Ramos (cell line): ENCODE measurements around the gene KRT40.
"Not testable (repeated sequence)": the region's sequence is repeated elsewhere in the genome, so short reads cannot be mapped to it uniquely, and the experiment has no call there.

Experiments
- in situ Hi-C: fragments of 300-500 bp; cut with MboI; formaldehyde crosslinking; loops from one replicate; pipeline ENCODE4 v1.14.3; 2022; ENCODE audit warnings: low sequenced_read_pairs; ENCODE audit not compliant: unreplicated experiment

Gene KRT40

GRCh38 chr17:40999563-40999962 is 15.4 kb upstream of the KRT40 start, which contains the start of gene KRTAP3-2:
Gene KRTAP3-2, minus strand, starts transcription at chr17:40999906. Its CDS starts 53 bp downstream, at chr17:40999853.
- in situ Hi-C loops, result not testable (repeated sequence)

- in situ Hi-C loops, result no loop called here
These were observed 13.2 kb upstream of the KRT40 start for GRCh38 chr17:40997361-40997760.

GRCh38 chr17:40996829-40997228 is 12.7 kb upstream of the KRT40 start:
- in situ Hi-C loops, result no loop called here

DNA sequence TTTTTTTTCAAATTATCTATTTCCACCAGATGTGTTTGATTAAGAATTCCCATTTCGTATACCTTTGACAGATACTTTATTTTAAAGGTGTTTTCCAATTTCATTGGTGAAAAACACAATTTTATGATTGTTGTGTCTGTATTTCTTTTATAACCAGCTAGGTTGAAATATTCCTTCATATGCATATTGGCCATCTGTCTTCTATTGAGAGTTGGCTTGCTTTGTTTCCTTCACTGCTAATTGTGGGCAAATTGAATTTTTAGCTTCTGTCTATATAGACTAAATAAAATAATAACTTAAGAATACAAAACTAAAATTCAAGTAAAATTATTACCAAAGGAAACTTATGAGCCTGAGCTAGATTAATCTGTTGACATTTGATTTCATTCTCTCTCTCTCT is 11.0 kb upstream of the KRT40 start:
- in situ Hi-C loops, result no loop called here

GRCh38 chr17:40993839-40994238 is 9.7 kb upstream of the KRT40 start, which contains the start of gene KRTAP3-3:
Gene KRTAP3-3, minus strand, starts transcription at chr17:40994164. Its CDS starts 67 bp downstream, at chr17:40994097.
- in situ Hi-C loops, result no loop called here

- in situ Hi-C loops, result no loop called here
These were observed 9.0 kb upstream of the KRT40 start for GRCh38 chr17:40993084-40993483.

GRCh38 chr17:40992666-40993065 is 8.5 kb upstream of the KRT40 start:
- in situ Hi-C loops, result no loop called here

DNA sequence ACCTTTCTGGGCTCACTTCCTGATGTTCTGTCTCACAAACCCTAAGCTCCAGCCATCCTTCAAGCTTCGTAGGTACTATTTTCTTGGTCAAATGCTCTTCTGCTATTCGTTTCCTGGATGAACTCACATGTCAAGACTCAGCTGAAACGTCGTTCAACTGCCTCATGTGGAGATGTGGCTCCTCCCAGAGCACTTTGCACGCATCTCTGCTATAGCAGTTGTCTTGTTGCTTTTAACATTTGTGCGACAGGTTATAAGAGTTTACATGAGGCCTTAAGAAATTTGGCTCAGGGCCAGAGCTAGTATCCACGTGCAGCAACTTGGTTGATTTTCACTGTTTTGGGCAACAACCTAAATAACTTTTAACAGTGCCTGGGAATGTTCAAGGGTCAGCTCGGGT is 2.8 kb upstream of the KRT40 start:
- in situ Hi-C loops, result no loop called here

DNA sequence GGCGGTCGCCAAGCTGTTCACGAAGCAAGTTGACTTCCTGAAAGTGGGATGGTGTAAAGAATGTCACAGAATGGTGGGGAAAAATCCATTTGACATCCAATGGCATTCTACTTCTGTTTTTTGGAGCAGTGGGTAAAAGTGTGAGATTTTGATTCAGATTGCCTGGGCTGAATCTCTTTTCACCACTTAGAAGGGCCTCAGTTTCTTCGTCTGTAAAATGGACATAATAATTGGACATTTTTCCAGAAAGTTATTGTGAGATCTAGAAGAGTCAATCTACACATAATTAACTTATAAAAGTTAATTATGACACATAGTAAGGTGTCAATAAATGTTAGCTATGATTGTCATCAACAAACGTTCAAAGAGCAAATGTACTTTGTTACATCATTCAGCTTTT is 3.0 kb downstream of the KRT40 start:
- in situ Hi-C loops, result no loop called here

DNA sequence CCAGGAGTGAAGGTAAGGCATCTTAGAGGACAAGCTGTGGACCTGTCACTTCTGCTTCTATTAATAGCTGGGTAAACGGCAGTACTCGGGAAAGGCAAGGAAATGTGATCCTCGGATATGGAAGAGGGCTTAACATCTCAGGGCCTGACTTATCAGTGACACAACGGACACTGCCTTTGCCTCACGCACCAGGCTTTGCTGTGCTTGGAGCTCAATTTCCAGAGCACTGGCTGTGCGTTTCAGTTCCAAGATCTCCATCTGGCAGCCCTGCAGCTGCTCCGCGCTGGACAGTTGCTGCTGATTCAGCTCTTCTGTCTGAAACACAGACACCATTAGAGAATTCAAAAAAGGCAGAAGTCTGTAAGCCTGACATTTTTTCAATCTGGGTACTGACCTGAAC is 3.5 kb downstream of the KRT40 start:
- in situ Hi-C loops, result no loop called here

GRCh38 chr17:40980117-40980516 is 4.0 kb downstream of the KRT40 start:
- in situ Hi-C loops, result no loop called here

DNA sequence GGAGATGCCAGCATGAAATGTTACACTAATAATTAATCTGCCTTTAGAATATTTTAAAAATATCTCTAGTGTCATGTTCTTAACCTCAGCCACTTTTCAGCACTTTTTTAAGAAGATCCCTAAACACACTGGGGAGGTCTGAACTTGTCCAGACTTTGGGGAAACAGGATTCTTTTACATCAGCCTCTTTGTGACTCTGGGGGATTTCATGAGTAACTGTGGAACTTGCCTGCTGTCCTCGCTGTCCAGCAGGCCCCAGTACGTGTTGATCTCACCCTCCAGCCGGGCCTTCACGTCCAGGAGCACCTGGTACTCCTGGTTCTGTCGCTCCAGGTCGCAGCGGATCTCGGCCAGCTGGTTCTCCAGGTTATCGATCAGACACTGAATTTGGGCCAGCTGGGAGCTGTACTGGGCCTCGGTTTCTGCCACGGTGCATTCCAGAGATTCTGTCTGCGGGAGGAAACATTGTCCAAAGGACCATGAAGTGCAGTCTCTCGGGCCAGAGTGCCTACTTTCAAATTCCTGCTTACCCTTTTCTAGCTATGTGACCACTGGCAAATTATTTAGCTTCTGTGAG is 5.5 kb downstream of the KRT40 start:
- in situ Hi-C loops, result no loop called here

DNA sequence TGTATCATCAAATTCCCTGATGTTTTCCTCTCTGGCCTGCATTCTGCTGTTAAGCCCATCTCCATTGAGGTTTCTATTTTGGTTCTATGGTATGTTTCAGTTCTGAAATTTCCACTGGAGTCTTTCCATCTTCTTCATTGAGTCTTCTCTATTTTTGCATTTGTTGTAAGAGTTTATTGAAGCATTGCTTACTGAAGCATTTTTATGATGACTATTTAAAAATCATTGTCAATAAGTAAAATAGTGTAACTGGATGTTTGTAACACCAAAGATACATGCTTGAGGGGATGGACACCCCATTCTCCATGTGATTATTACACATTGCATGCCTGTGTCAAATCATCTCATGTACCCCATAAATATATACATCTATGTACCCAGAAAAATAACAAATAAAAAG is 8.6 kb downstream of the KRT40 start:
- in situ Hi-C loops, result no loop called here

DNA sequence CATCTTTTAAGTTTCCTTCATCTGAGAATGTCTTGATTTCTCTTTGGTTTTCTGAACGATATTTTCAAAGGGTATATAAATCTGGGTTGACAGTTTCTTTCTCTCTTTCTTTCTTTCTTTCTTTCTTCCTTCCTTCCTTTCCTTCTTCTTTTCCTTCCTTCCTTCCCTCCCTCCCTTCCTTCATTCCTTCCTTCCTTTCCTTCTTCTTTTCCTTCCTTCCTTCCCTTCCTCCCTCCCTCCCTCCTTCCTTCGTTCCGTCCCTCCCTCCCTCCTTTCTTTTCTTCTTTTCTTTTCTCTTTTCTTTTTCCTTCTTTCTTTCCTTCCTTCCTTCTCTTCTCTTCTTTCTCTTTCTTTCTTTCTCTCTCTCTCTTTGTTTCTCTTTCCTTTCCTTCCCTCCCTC is 9.8 kb downstream of the KRT40 start:
- in situ Hi-C loops, result no loop called here

DNA sequence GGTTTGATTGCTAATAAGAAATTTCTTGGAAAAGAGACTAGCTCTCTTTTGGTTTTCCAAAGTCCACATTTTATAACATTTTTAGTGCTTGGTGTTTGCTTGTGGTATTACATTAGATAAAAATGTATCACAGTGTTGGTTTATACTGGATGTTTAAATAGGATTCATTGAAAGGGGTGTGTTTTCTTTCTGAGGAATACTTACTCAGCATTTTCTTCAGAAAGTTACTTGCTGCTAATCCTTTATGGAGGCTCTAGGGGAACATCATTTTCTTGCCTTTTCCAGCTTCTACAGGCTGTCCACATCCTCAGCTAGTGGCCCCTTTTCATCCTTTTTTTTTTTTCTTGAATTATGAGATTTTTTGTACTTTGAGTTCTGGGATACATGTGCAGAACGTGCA is 16.5 kb downstream of the KRT40 start:
- in situ Hi-C loops, result no loop called here

DNA sequence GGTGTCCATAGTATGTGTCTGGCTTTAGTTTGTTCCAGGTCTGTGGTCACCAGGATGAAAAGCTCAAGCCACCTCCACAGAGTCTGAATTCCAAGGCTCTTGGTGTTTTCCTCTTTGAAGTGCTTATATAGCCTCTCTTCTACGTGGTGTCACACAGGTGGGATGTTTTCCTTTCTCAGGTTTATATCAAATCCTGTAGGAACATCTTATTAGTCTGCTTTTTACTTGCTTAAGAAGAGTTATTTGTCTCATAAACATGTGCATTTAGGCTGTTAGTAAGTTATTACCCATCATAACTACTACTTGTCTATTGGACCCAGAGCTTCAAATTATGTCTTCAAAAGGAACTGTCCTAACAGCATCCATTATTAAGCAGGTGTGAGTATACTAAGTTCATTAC is 17.3 kb downstream of the KRT40 start, which contains the start of gene KRT39:
KRT39 (minus strand) TSS at position 101 of the 400 bp plus-strand sequence; CDS start at position 9, 92 bp downstream.
- in situ Hi-C loops, result no loop called here

DNA sequence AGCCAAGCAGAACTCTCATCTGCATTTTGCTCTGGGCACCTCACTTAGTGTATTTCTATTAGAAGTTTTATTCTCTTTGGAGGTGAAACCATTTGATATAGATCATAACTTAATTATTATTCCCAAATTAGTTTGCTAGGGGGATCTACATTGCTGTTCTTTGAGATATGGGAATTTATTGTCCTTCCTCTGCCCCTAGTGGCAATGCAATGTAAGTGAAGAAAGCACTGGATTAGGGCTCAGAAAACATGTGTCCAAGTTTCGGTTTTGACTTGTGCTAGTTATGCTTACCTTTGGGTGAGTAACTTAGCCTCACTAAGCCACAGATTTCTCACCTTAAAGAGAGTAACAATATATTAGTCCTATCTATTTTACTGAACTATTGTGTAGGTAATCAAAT is 20.3 kb downstream of the KRT40 start:
- in situ Hi-C loops, result no loop called here

DNA sequence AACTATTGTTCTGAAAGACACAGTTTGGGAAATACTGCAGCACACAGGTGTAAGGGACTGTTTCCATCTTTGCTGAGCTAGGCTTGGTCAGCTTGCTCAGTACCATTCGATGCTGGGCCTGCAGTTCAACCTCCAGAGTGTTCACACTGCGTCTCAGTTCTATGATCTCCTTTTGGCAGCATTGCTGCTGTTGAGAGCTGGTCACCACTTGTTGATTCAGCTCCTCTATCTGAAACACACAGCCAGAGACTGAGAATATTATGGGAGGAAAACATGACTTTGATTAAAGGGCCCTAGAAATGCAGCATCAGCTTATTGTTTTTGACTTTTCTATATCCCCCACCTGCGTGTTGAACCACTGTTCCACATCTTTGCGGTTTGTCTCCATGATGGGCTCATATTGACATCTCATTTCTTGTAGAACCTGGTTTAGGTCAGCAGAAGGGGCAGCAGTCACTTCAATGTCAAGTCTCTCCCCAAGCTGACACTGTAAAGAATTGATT is 22.0 kb downstream of the KRT40 start:
- in situ Hi-C loops, result no loop called here

GRCh38 chr17:40961591-40961990 is 22.5 kb downstream of the KRT40 start:
- in situ Hi-C loops, result no loop called here

DNA sequence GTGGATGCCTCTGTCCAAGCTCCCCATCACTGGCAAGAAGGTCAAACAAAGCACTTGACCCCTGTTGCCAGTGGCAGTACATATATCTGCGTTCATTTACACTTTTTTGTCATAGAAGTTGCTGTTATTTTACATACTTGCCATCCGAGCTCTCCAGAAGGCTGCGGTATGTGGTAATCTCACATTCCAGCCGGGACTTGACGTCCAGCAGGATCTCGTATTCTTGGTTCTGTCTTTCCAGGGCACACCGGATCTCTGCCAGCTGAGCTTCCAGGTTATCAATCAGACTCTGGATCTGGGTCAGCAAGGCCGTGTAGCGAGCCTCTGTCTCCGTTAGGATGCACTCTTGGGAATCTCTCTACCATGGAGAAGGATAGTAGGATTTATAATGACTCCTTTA is 24.0 kb downstream of the KRT40 start:
- in situ Hi-C loops, result no loop called here

GRCh38 chr17:40958086-40958953 is 25.8 kb downstream of the KRT40 start:
- in situ Hi-C loops, result no loop called here
